Measurements from ENCODE around the gene GALNT10. TPM values are rescaled to one million over a fixed set of nuclear protein-coding genes. Genes with fewer than 3 reads are reported as not detected.

Gene GALNT10
- total and polyA plus RNA-seq, 2 experiments from 2014 or later, result 3.2 to 12.9 TPM

DNA sequence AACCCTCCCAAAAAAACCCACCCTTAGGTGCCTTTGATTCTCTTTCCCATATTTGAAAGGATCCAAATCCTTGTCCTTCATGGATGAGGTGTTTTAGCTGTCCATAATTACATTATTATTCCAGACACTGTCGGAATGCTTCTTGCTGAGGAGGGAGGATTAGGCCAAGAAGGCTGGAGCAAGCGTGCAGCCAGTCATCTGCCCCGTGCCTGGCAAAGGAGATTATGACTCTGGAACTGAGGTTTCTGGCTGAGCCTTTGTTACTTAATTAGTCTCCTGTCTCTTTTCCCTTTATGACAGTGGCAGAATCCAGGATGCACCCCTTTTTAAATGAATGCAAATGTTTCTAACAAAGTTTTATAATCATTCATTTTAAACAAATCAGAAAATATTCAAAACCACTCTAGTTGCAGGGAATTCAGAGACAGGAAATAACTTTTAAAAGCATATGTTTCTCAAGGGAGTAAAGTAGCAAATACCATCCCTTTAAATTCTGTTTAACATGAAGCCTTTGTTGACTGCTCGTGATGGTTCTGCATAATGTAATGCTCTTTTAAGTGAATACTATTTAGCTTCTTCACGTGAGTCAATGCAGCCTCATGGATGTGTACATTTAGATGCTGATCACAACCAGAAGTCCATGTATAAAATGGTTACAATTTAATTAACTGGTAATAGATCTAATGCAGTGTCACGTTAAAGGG lies 69.8 kb downstream of the GALNT10 start (continued):
- no peak for TF ChIP-seq CTCF (conservative IDR thresholded peaks at IDR 0.05; ENCODE audit: low read depth in 2 of 2)
- no peak for TF ChIP-seq ETS1 (IDR thresholded peaks at IDR 0.05)
- TF ChIP-seq POLR2AphosphoS5 (IDR thresholded peaks at IDR 0.05; ENCODE audit: low read depth), result no peak
- no peak for TF ChIP-seq STAT1 (IDR thresholded peaks at IDR 0.05; ENCODE audit: unreplicated experiment)
- no peak for TF ChIP-seq EZH2 (IDR thresholded peaks at IDR 0.05; ENCODE audit: low read depth, unreplicated experiment)
- no peak for TF ChIP-seq EZH2phosphoT487 (IDR thresholded peaks at IDR 0.05; ENCODE audit: unreplicated experiment)
- no peak for TF ChIP-seq CREB1 (CRISPR knock-in tag; IDR thresholded peaks at IDR 0.05; ENCODE audit: low read depth)
- no peak for TF ChIP-seq JUNB (IDR thresholded peaks at IDR 0.05; ENCODE audit: unreplicated experiment)
- no peak for TF ChIP-seq ZNF114 (CRISPR knock-in tag; IDR thresholded peaks at IDR 0.05)
- no peak for TF ChIP-seq REST (IDR thresholded peaks at IDR 0.05; ENCODE audit: unreplicated experiment)
- TF ChIP-seq NANOG (IDR thresholded peaks at IDR 0.05; ENCODE audit: borderline replicate concordance), result no peak

- Histone ChIP-seq H3K36me3 (ENCODE audit: insufficient read depth) (no peaks in the 10 kb centered on the region), H3K79me2 (replicated peaks; ENCODE audit: insufficient read depth) (no peaks in the 10 kb centered on the region), H3K9me2 (ENCODE audit: insufficient read depth) (no peaks in the 10 kb centered on the region), H3K4me1 (ENCODE audit: insufficient read depth) (peaks cover 55% of the 10 kb centered on the region), H3K27ac (ENCODE audit: low read depth) (no peak overlapping the region), H3K27me3 (ENCODE audit: insufficient read depth) (no peaks in the 10 kb centered on the region), H3F3A (replicated peaks; ENCODE audit: low read depth) (no peaks in the 10 kb centered on the region), H3K4me2 (no peak overlapping the region), H2AFZ (no peak overlapping the region), H4K20me1 (replicated peaks; ENCODE audit: insufficient read depth) (no peaks in the 10 kb centered on the region), H3K4me3 (no peak overlapping the region)
- Mint-ChIP-seq H3K9me3 (no peaks in the 10 kb centered on the region; the same call in 2 of the 3 replicates), H3K4me3 (no peak overlapping the region), H3K36me3 (ENCODE audit: low read depth) (peaks cover 5% of the 10 kb centered on the region; the same call in 1 of the 3 replicates), H3K27ac (no peak overlapping the region), H3K27me3 (ENCODE audit: insufficient read depth, low read depth, poor library complexity) (no peaks in the 10 kb centered on the region), H3K4me1 (peaks cover 48% of the 10 kb centered on the region)
- DNase-seq (ENCODE audit: low spot score), result no peak
- no peak for ATAC-seq
- TF ChIP-seq POLR2AphosphoS5 (IDR thresholded peaks at IDR 0.05; ENCODE audit: low read depth) (no peak), EZH2 (IDR thresholded peaks at IDR 0.05; ENCODE audit: low read depth, unreplicated experiment) (no peak), CREB1 (CRISPR knock-in tag; IDR thresholded peaks at IDR 0.05; ENCODE audit: low read depth) (no peak), JUNB (IDR thresholded peaks at IDR 0.05; ENCODE audit: unreplicated experiment) (no peak), STAT1 (IDR thresholded peaks at IDR 0.05; ENCODE audit: unreplicated experiment) (no peak), EZH2phosphoT487 (IDR thresholded peaks at IDR 0.05; ENCODE audit: unreplicated experiment) (no peak)
Measured at GRCh38 chr5:154262342-154262741, 71.8 kb downstream of the GALNT10 start.

All from GM23338 (cell line).